Suprapubic skin (tissue), 4 donors: Measurements from ENCODE around the gene SRSF9. TPM values are rescaled to one million over a fixed set of nuclear protein-coding genes. Genes with fewer than 3 reads are reported as not detected.

Source experiments
- DNase-seq, 2 donors: peaks; one replicate each; pipeline ENCODE4 v3.0.0-alpha.2; 2019; ENCODE audit warnings: low spot score in 2 of 2
- H3K27ac ChIP-seq: fragments of 200-600 bp; sonication (generic); one replicate; pipeline ENCODE4 v1.5.1; 2019
- H3K27me3 ChIP-seq: fragments of 200-600 bp; sonication (generic); one replicate; pipeline ENCODE4 v1.5.1; 2019
- H3K36me3 ChIP-seq: fragments of 200-600 bp; sonication (generic); one replicate; pipeline ENCODE4 v1.5.1; 2019
- H3K4me1 ChIP-seq: fragments of 200-600 bp; sonication (generic); one replicate; pipeline ENCODE4 v1.5.1; 2019
- H3K4me3 ChIP-seq: fragments of 200-600 bp; sonication (generic); one replicate; pipeline ENCODE4 v1.5.1; 2019; ENCODE audit warnings: mild to moderate bottlenecking
- H3K9me3 ChIP-seq: fragments of 200-600 bp; sonication (generic); one replicate; pipeline ENCODE4 v1.5.1; 2019
- CTCF ChIP-seq, 2 donors: fragments of 200-600 bp in 1 of 2; fragments of 450-650 bp in 1 of 2; sonication (generic) in 1 of 2; IDR thresholded peaks; one replicate each; pipeline ENCODE4 v1.5.1; 2016 to 2019; ENCODE audit warnings: antibody characterized with exemption in 2 of 2, mild to moderate bottlenecking in 1 of 2, moderate library complexity in 1 of 2
- EP300 ChIP-seq: sonication (generic); formaldehyde crosslinking; IDR thresholded peaks from one replicate; pipeline ENCODE4 v1.6.1; 2017; ENCODE audit warnings: antibody characterized with exemption
- POLR2A ChIP-seq, 2 donors: fragments of 450-650 bp; IDR thresholded peaks; one replicate each; pipeline ENCODE4 v1.6.1; 2017; ENCODE audit warnings: antibody characterized with exemption in 2 of 2, mild to moderate bottlenecking in 2 of 2, moderate library complexity in 2 of 2
- POLR2AphosphoS5 ChIP-seq, 3 donors: sonication (generic); formaldehyde crosslinking; IDR thresholded peaks; one replicate each; pipeline ENCODE4 v1.6.1; 2017; ENCODE audit warnings: antibody characterized with exemption in 3 of 3
- WGBS: methylation state at CpG from one replicate; pipeline ENCODE4 v1.1.5; 2018; 5-methylcytosine and 5-hydroxymethylcytosine counted together
- total RNA-seq, 4 donors: library from RNA; depleted of rRNA; stranded (reverse); fragments of >200 nt; gene quantifications; one replicate each; pipeline ENCODE4 v1.1.0, GENCODE V29; 2016

The SRSF9 gene
- total RNA-seq, 4 donors from 2014 or later: 51.5 to 98.5 (median 73.0) TPM

GRCh38 chr12:120480211-120480610 is 10.7 kb upstream of the SRSF9 start:
- H3K4me1 ChIP-seq: no peaks in the 10 kb centered on the region
- H3K9me3 ChIP-seq: no peaks in the 10 kb centered on the region
- peaks cover 6% of the 10 kb centered on the region for H3K36me3 ChIP-seq
- TF ChIP-seq EP300 (no peak), CTCF (IDR thresholded peaks at IDR 0.05) (no peak), POLR2A (IDR thresholded peaks at IDR 0.05) (no peak), POLR2AphosphoS5 (IDR thresholded peaks at IDR 0.05) (no peak)
- no peak overlapping the region for H3K27ac ChIP-seq
- DNase-seq: no peak
- H3K27me3 ChIP-seq: no peaks in the 10 kb centered on the region
- 86% methylated on average over 1 of the region's 1 CpG for WGBS
- H3K4me3 ChIP-seq: no peak overlapping the region

- Histone ChIP-seq H3K27me3 (no peaks in the 10 kb centered on the region), H3K9me3 (no peaks in the 10 kb centered on the region), H3K4me3 (no peak overlapping the region), H3K36me3 (peaks cover 6% of the 10 kb centered on the region), H3K27ac (no peak overlapping the region), H3K4me1 (peaks cover 7% of the 10 kb centered on the region)
- DNase-seq: no peak
- WGBS: 92% methylated on average over 1 of the region's 1 CpG
- no peak for TF ChIP-seq CTCF (IDR thresholded peaks at IDR 0.05)
- no peak for TF ChIP-seq POLR2AphosphoS5 (IDR thresholded peaks at IDR 0.05)
- TF ChIP-seq POLR2A (IDR thresholded peaks at IDR 0.05): no peak
These were observed 9.9 kb upstream of the SRSF9 start for GRCh38 chr12:120479458-120479857.

- WGBS: 90% methylated on average over 1 of the region's 1 CpG
- no peak for TF ChIP-seq POLR2A (IDR thresholded peaks at IDR 0.05)
- no peak for TF ChIP-seq EP300
- no peak for TF ChIP-seq CTCF (IDR thresholded peaks at IDR 0.05)
- no peak overlapping the region for H3K27ac ChIP-seq
These were observed 6.1 kb upstream of the SRSF9 start for GRCh38 chr12:120475643-120476042.

GRCh38 chr12:120474616-120474960 is 5.0 kb upstream of the SRSF9 start:
- DNase-seq: no peak
- no peak for TF ChIP-seq CTCF (IDR thresholded peaks at IDR 0.05)
- no peak for TF ChIP-seq EP300
- TF ChIP-seq POLR2AphosphoS5 (IDR thresholded peaks at IDR 0.05): no peak
- no peak for TF ChIP-seq POLR2A (IDR thresholded peaks at IDR 0.05)
- Histone ChIP-seq H3K36me3 (no peaks in the 10 kb centered on the region), H3K27ac (peak overlapping the region; percentile 72), H3K9me3 (no peaks in the 10 kb centered on the region), H3K4me1 (peaks cover 38% of the 10 kb centered on the region), H3K27me3 (no peaks in the 10 kb centered on the region), H3K4me3 (no peak overlapping the region)
- 2% methylated on average over 2 of the region's 2 CpGs for WGBS

More at GRCh38 chr12:120475643-120476042, 6.1 kb upstream of the SRSF9 start:
- Histone ChIP-seq H3K36me3 (no peaks in the 10 kb centered on the region), H3K9me3 (no peaks in the 10 kb centered on the region), H3K27me3 (no peaks in the 10 kb centered on the region), H3K4me1 (peaks cover 28% of the 10 kb centered on the region), H3K4me3 (no peak overlapping the region)
- no peak for DNase-seq

- no peak overlapping the region for H3K4me3 ChIP-seq
- H3K27ac ChIP-seq: peak overlapping the region; percentile 72
These were observed 4.5 kb upstream of the SRSF9 start for GRCh38 chr12:120473807-120474615.

More at GRCh38 chr12:120473807-120474615, 4.5 kb upstream of the SRSF9 start:
- WGBS: 61% methylated on average over 6 of the region's 6 CpGs
- no peak for DNase-seq
- H3K27me3 ChIP-seq: no peaks in the 10 kb centered on the region
- no peak for TF ChIP-seq POLR2A (IDR thresholded peaks at IDR 0.05)
- no peak for TF ChIP-seq POLR2AphosphoS5 (IDR thresholded peaks at IDR 0.05)
- TF ChIP-seq EP300: no peak
- TF ChIP-seq CTCF (IDR thresholded peaks at IDR 0.05): no peak
- peaks cover 38% of the 10 kb centered on the region for H3K4me1 ChIP-seq
- no peaks in the 10 kb centered on the region for H3K36me3 ChIP-seq
- no peaks in the 10 kb centered on the region for H3K9me3 ChIP-seq
